ENCODE data around the gene SLC4A4.

DNA sequence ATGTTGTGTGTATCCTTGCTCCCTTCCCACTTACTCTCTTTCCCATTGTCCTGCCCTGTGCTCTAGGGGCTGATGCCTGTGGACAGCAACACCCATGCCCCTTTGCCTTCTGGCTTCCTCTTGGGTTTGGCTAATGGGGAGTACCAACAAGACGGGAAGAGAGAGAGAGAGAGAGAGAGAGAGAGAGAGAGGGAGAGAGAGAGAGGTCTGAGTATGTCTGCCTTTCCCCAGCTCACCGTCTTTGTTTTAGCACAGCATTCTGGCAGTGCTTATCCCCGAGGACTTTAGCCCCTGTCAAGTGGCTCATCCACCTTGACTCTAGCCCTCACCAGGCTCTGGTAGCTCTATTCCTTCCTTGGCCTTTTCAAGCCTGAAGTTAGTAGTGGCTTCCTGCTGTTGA, 128.0 kb downstream of the SLC4A4 start:
- no peak for TF ChIP-seq POLR2A (IDR thresholded peaks at IDR 0.05)
- TF ChIP-seq, protein P1, sequence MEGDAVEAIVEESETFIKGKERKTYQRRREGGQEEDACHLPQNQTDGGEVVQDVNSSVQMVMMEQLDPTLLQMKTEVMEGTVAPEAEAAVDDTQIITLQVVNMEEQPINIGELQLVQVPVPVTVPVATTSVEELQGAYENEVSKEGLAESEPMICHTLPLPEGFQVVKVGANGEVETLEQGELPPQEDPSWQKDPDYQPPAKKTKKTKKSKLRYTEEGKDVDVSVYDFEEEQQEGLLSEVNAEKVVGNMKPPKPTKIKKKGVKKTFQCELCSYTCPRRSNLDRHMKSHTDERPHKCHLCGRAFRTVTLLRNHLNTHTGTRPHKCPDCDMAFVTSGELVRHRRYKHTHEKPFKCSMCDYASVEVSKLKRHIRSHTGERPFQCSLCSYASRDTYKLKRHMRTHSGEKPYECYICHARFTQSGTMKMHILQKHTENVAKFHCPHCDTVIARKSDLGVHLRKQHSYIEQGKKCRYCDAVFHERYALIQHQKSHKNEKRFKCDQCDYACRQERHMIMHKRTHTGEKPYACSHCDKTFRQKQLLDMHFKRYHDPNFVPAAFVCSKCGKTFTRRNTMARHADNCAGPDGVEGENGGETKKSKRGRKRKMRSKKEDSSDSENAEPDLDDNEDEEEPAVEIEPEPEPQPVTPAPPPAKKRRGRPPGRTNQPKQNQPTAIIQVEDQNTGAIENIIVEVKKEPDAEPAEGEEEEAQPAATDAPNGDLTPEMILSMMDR (IDR thresholded peaks at IDR 0.05), result no peak
- no peak for TF ChIP-seq POLR2AphosphoS5 (IDR thresholded peaks at IDR 0.05)

Measured in suprapubic skin (tissue), 4 donors.